ENCODE data around the gene EPDR1. TPM values are rescaled to one million over a fixed set of nuclear protein-coding genes. Genes with fewer than 3 reads are reported as not detected.

The EPDR1 gene
- total and polyA plus RNA-seq, 12 donors = 7.8 to 75.0 (median 56.3) TPM

DNA sequence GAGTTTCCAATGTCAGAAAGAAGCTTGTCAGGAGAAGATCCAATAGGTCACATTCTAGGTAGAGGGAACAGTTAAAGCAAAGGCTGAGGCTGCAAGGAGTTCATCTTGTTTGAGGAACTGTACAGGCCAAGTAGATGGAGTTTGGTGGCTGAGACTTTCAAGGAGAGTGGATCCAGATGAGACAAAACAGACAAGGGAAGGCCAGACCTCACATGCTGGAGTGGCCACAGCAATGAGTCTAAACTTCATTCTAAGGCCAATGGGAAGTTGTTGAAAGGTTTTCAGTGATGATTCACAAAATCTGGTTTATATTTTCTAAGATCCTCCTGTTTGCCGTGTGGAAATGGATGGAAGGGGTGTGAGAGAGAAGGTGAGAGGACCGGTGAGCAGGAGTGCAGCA lies 40.0 kb downstream of the EPDR1 start:
- Histone ChIP-seq H3K4me1 (no peaks in the 10 kb centered on the region), H3K27me3 (no peaks in the 10 kb centered on the region), H3K9me3 (no peaks in the 10 kb centered on the region), H3K36me3 (no peaks in the 10 kb centered on the region), H3K4me3 (no peak overlapping the region), H3K27ac (no peak overlapping the region)
- intact Hi-C loops (cut with DNase I) = no loop called here
- ATAC-seq (no peak), DNase-seq (no peak)
- 78 to 86% methylated on average over 2 of the region's 2 CpGs for WGBS, 2 donors
- TF ChIP-seq, protein P1, sequence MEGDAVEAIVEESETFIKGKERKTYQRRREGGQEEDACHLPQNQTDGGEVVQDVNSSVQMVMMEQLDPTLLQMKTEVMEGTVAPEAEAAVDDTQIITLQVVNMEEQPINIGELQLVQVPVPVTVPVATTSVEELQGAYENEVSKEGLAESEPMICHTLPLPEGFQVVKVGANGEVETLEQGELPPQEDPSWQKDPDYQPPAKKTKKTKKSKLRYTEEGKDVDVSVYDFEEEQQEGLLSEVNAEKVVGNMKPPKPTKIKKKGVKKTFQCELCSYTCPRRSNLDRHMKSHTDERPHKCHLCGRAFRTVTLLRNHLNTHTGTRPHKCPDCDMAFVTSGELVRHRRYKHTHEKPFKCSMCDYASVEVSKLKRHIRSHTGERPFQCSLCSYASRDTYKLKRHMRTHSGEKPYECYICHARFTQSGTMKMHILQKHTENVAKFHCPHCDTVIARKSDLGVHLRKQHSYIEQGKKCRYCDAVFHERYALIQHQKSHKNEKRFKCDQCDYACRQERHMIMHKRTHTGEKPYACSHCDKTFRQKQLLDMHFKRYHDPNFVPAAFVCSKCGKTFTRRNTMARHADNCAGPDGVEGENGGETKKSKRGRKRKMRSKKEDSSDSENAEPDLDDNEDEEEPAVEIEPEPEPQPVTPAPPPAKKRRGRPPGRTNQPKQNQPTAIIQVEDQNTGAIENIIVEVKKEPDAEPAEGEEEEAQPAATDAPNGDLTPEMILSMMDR (IDR thresholded peaks at IDR 0.05) = no peak

DNA sequence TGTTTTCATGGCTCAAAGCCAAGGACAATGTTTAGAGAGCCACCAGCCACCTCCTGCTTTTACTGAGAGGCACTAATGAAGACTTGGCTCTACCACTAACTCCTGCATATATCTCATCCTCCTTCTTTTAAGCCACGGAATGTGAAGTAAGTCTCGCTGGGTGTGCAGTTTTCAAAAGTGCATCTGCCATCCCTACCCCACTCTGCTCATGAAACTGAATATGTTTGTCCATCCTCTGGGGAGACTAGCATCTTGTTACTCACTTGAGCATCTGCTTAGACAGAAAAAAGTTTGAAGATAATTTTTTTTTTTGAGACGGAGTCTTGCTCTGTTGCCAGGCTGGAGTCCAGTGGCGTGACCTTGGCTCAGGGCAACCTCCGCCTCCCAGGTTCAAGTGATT lies 40.8 kb downstream of the EPDR1 start:
- TF ChIP-seq, protein P1 (IDR thresholded peaks at IDR 0.05) = no peak
- H3K27ac ChIP-seq = no peak overlapping the region
- 66 to 79% methylated on average over 5 of the region's 5 CpGs for WGBS, 2 donors
- no peaks in the 10 kb centered on the region for H3K36me3 ChIP-seq
- DNase-seq = no peak
- no peaks in the 10 kb centered on the region for H3K9me3 ChIP-seq
- no peak for ATAC-seq
- H3K27me3 ChIP-seq = no peaks in the 10 kb centered on the region
- no peaks in the 10 kb centered on the region for H3K4me1 ChIP-seq
- intact Hi-C loops (cut with DNase I) = no loop called here
- H3K4me3 ChIP-seq = no peak overlapping the region

DNA sequence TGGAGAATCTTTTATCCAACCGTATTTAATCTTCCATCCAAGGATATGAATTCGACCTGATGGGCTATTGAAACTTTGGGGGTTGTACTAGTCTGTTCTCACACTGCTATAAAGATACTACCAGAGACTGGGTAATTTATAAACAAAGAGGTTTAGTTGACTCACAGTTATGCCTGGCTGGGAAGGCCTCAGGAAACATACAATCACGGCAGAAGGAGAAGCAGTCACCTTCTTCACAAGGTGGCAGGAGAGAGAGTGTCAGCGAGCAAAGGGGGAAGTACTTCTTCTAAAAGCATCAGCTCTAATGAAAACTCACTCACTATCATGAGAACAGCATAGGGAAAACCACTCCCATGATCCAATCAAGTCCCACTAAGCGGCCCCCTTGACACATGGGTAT lies 43.8 kb downstream of the EPDR1 start:
- Histone ChIP-seq H3K4me3 (no peak overlapping the region), H3K4me1 (no peaks in the 10 kb centered on the region), H3K27me3 (no peaks in the 10 kb centered on the region), H3K9me3 (no peaks in the 10 kb centered on the region), H3K36me3 (no peaks in the 10 kb centered on the region), H3K27ac (no peak overlapping the region)
- DNase-seq (no peak), ATAC-seq (no peak)
- intact Hi-C loops (cut with DNase I) = no loop called here
- TF ChIP-seq, protein P1 (IDR thresholded peaks at IDR 0.05) = no peak
- WGBS, 2 donors = 58 to 81% methylated on average over 5 of the region's 5 CpGs

DNA sequence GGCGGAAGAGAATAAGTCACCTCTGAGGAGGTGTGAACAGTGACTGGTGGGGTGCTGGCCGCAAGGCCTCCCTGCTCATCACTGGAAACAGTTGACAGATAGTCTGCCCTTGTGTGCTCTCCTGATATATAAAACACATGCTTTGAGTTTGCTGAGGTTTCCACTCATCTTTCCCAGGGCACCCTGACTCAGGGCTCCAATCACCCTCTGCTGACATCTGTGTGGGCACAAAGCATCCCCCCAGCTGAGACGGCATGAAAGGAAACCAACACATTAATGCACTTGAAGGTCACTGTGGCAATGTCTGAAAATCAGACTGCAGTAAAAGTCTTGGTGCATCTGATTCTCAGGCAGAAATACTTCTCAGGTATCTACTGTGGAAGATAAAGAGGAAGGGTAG lies 49.8 kb downstream of the EPDR1 start:
- H3K27me3 ChIP-seq = peaks cover 0 to 3% (median 0%) of the 10 kb centered on the region in 7 donors
- H3K27ac ChIP-seq = no peak overlapping the region
- DNase-seq = no peak
- H3K36me3 ChIP-seq = no peaks in the 10 kb centered on the region
- ATAC-seq = no peak
- TF ChIP-seq, protein P1 (IDR thresholded peaks at IDR 0.05) = no peak
- 63 to 74% methylated on average over 3 of the region's 3 CpGs for WGBS, 2 donors
- intact Hi-C loops (cut with DNase I) = no loop called here
- no peaks in the 10 kb centered on the region for H3K9me3 ChIP-seq
- H3K4me3 ChIP-seq = no peak overlapping the region
- H3K4me1 ChIP-seq = no peaks in the 10 kb centered on the region

DNA sequence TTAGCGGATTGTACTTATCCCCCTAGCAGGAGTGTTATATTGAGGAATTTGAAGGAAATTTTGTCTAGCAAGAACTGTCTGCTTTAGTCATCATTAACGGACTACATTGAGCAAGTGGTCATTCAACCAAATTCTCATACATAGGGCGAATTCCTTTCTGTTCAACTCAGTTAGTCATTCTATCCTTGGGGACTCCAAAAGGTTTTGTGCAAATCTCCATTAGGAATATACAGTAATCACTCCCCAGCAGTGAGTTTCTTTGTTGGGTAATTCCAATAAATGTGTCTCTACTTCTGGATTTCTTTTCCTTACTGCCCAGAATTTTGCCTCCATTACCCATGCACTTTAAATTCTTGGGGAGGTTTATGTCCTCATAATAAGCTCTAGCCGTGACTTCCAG lies 51.1 kb downstream of the EPDR1 start:
- DNase-seq = no peak
- TF ChIP-seq, protein P1 (IDR thresholded peaks at IDR 0.05) = no peak
- no peaks in the 10 kb centered on the region for H3K36me3 ChIP-seq
- ATAC-seq = no peak
- no peak overlapping the region for H3K27ac ChIP-seq
- intact Hi-C loops (cut with DNase I) = no loop called here
- 85 to 88% methylated on average over 4 of the region's 4 CpGs for WGBS, 2 donors
- no peaks in the 10 kb centered on the region for H3K4me1 ChIP-seq
- H3K4me3 ChIP-seq = no peak overlapping the region
- H3K27me3 ChIP-seq = peaks cover 0 to 3% (median 0%) of the 10 kb centered on the region in 7 donors
- no peaks in the 10 kb centered on the region for H3K9me3 ChIP-seq

Data from heart right ventricle (tissue), 16 donors.